Astrocyte (in vitro differentiated cells and primary cell): ENCODE data around the gene ISG20L2. TPM values are rescaled to one million over a fixed set of nuclear protein-coding genes. Genes with fewer than 3 reads are reported as not detected.
A peak's percentile ranks its signal among the peaks of the same experiment; 100 is the strongest.

Experiments
- DNase-seq: peaks from one replicate; pipeline ENCODE4 v3.0.0-alpha.2; 2010; ENCODE audit warnings: low read depth
- FAIRE-seq: peaks from 2 replicates; lab custom pipeline; 2011; peaks lifted over from hg19 to GRCh38; lab: Jason Lieb, UNC
- H2AFZ ChIP-seq: 2 replicates; pipeline ENCODE4 v1.6.0; 2012; ENCODE audit warnings: low read depth, low read length, inconsistent platforms
- H3K27ac ChIP-seq: 2 replicates; pipeline ENCODE4 v1.5.1; 2011; ENCODE audit warnings: low read depth, low read length, inconsistent platforms
- H3K27me3 ChIP-seq: 2 replicates; pipeline ENCODE4 v1.6.0; 2011; ENCODE audit warnings: low read length, inconsistent platforms; ENCODE audit not compliant: insufficient read depth
- H3K36me3 ChIP-seq: 2 replicates; pipeline ENCODE4 v1.5.1; 2011; ENCODE audit warnings: low read length, inconsistent platforms; ENCODE audit not compliant: insufficient read depth
- H3K4me1 ChIP-seq: 2 replicates; pipeline ENCODE4 v1.5.1; 2011; ENCODE audit warnings: low read length, inconsistent platforms; ENCODE audit not compliant: insufficient read depth
- H3K4me2 ChIP-seq: 2 replicates; pipeline ENCODE4 v1.6.0; 2012; ENCODE audit warnings: low read length, inconsistent platforms
- H3K4me3 ChIP-seq: 2 replicates; pipeline ENCODE4 v1.5.1; 2011; ENCODE audit warnings: low read depth, mild to moderate bottlenecking, low read length, inconsistent platforms; ENCODE audit not compliant: insufficient read depth
- H3K79me2 ChIP-seq: 2 replicates; pipeline ENCODE4 v1.6.0; 2012; ENCODE audit warnings: mild to moderate bottlenecking, low read length, inconsistent platforms; ENCODE audit not compliant: insufficient read depth
- H3K9ac ChIP-seq: 2 replicates; pipeline ENCODE4 v1.6.0; 2012; ENCODE audit warnings: mild to moderate bottlenecking, low read length, inconsistent platforms
- H3K9me3 ChIP-seq: 2 replicates; pipeline ENCODE4 v1.5.1; 2012; ENCODE audit warnings: low read depth, mild to moderate bottlenecking, low read length, inconsistent platforms; ENCODE audit not compliant: insufficient read depth
- H4K20me1 ChIP-seq: 2 replicates; pipeline ENCODE4 v1.6.0; 2012; ENCODE audit warnings: low read length, inconsistent platforms; ENCODE audit not compliant: insufficient read depth
- H3K27ac Mint-ChIP-seq: one replicate; pipeline ENCODE4 v1.8.0; 2021; ENCODE audit warnings: mild to moderate bottlenecking, mixed read lengths; ENCODE audit not compliant: unreplicated experiment
- H3K27me3 Mint-ChIP-seq: one replicate; pipeline ENCODE4 v1.8.0; 2021; ENCODE audit warnings: low read depth, mixed read lengths; ENCODE audit not compliant: unreplicated experiment
- H3K36me3 Mint-ChIP-seq: one replicate; pipeline ENCODE4 v1.8.0; 2021; ENCODE audit warnings: low read depth, mixed read lengths; ENCODE audit not compliant: unreplicated experiment
- H3K4me1 Mint-ChIP-seq: one replicate; pipeline ENCODE4 v1.8.0; 2021; ENCODE audit warnings: low read depth, mixed read lengths; ENCODE audit not compliant: unreplicated experiment
- H3K4me3 Mint-ChIP-seq: one replicate; pipeline ENCODE4 v1.8.0; 2021; ENCODE audit warnings: mild to moderate bottlenecking, moderate library complexity, mixed read lengths; ENCODE audit not compliant: unreplicated experiment
- H3K9me3 Mint-ChIP-seq: one replicate; pipeline ENCODE4 v1.8.0; 2021; ENCODE audit warnings: mild to moderate bottlenecking, mixed read lengths; ENCODE audit not compliant: unreplicated experiment
- CTCF ChIP-seq: IDR thresholded peaks from 2 replicates; pipeline ENCODE4 v1.5.1; 2011; ENCODE audit warnings: low read depth, mild to moderate bottlenecking, inconsistent platforms, low read length, moderate library complexity; ENCODE audit not compliant: insufficient read depth
- EZH2 ChIP-seq: IDR thresholded peaks from 2 replicates; pipeline ENCODE4 v1.6.1; 2012; ENCODE audit warnings: mild to moderate bottlenecking, low read length, inconsistent platforms; ENCODE audit not compliant: insufficient read depth
- total RNA-seq: library from RNA; stranded (reverse); gene quantifications from 2 replicates; pipeline ENCODE4 v1.2.1, GENCODE V29; 2021

The ISG20L2 gene
- total RNA-seq, 1 donor from 2014 or later = 33.4 TPM

- TF ChIP-seq CTCF = no peak
- TF ChIP-seq EZH2 = no peak
- peak overlapping the region; percentile 91 for H3K9ac ChIP-seq
- H3K27me3 ChIP-seq = no peaks in the 10 kb centered on the region
- peaks cover 78% of the 10 kb centered on the region for H3K79me2 ChIP-seq
- peak overlapping the region; percentile 86 for H3K4me3 ChIP-seq
- no peak overlapping the region for H2AFZ ChIP-seq
- Mint-ChIP-seq H3K27ac (peak overlapping the region; percentile 91), H3K9me3 (no peaks in the 10 kb centered on the region), H3K27me3 (no peaks in the 10 kb centered on the region), H3K4me1 (peaks cover 43% of the 10 kb centered on the region), H3K36me3 (peaks cover 3% of the 10 kb centered on the region), H3K4me3 (peak overlapping the region; percentile 97)
- peak overlapping the region; percentile 99 for H3K4me2 ChIP-seq
- FAIRE-seq (no peak), DNase-seq (no peak)
- H3K4me1 ChIP-seq = peaks cover 56% of the 10 kb centered on the region
- H3K9me3 ChIP-seq = no peaks in the 10 kb centered on the region
- H4K20me1 ChIP-seq = no peaks in the 10 kb centered on the region
- peak overlapping the region; percentile 100 for H3K27ac ChIP-seq
- peaks cover 4% of the 10 kb centered on the region for H3K36me3 ChIP-seq
These were observed 21.0 kb upstream of the ISG20L2 start for GRCh38 chr1:156749419-156750118.

- H3K27me3 ChIP-seq = no peaks in the 10 kb centered on the region
- peaks cover 84% of the 10 kb centered on the region for H3K79me2 ChIP-seq
- peak overlapping the region; percentile 100 for H3K27ac ChIP-seq
- no peaks in the 10 kb centered on the region for H3K9me3 ChIP-seq
- no peaks in the 10 kb centered on the region for H4K20me1 ChIP-seq
- H2AFZ ChIP-seq = no peak overlapping the region
- peaks cover 56% of the 10 kb centered on the region for H3K4me1 ChIP-seq
- TF ChIP-seq CTCF = no peak
- no peak for TF ChIP-seq EZH2
- H3K36me3 Mint-ChIP-seq = peaks cover 4% of the 10 kb centered on the region
- H3K9me3 Mint-ChIP-seq = no peaks in the 10 kb centered on the region
- H3K27me3 Mint-ChIP-seq = no peaks in the 10 kb centered on the region
- H3K4me2 ChIP-seq = peak overlapping the region; percentile 99
- no peak for DNase-seq
- H3K4me3 Mint-ChIP-seq = peak overlapping the region; percentile 97
- H3K9ac ChIP-seq = peak overlapping the region; percentile 91
- H3K36me3 ChIP-seq = peaks cover 4% of the 10 kb centered on the region
- H3K27ac Mint-ChIP-seq = peak overlapping the region; percentile 91
- no peak for FAIRE-seq
- peaks cover 43% of the 10 kb centered on the region for H3K4me1 Mint-ChIP-seq
- H3K4me3 ChIP-seq = peak overlapping the region; percentile 86
These were observed 20.3 kb upstream of the ISG20L2 start for GRCh38 chr1:156748670-156749418.
